Retina (tissue), 1 donor: ENCODE results near the gene GLG1.

Source experiments
- DNase-seq: peaks from one replicate; pipeline ENCODE4 v3.0.0-alpha.2; 2016

GLG1 gene

DNA sequence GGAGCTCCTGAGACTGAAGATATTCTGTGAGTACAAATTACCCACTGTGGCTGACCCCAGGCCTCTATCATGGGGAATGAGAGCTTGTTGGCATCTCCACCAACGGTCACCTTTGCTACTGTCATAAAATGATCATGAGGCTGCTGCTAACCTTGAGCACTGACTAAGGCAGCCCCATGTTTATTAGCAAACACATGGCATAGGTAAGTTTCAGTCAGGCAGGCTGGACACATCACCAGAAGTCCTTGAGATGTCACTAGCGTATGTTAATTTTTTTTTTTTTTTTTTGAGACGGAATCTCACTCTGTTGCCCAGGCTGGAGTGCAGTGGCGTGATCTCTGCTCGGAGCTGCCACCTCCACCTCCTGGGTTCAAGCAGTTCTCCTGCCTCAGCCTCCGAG, 1.5 kb upstream of the GLG1 start:
- no peak for DNase-seq

DNA sequence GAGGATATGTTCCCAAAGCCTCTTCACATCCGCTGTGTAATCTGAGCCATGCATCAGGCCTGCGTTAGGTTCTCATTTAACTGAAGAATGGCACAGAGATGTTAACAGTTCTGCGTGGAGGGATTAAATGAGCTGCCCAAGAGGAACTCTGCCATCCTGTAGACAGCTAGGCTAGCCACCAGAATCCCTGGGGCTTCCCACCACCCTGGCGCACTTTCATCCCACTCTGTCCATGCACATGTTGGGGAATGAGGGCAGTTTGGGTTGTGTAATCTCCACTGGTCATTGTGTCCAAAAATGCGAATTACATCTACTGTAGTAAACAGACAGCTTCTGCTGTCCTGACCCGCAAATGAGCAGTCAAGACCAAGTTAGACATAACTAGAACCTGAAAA, 1.0 kb upstream of the GLG1 start:
- no peak for DNase-seq

DNA sequence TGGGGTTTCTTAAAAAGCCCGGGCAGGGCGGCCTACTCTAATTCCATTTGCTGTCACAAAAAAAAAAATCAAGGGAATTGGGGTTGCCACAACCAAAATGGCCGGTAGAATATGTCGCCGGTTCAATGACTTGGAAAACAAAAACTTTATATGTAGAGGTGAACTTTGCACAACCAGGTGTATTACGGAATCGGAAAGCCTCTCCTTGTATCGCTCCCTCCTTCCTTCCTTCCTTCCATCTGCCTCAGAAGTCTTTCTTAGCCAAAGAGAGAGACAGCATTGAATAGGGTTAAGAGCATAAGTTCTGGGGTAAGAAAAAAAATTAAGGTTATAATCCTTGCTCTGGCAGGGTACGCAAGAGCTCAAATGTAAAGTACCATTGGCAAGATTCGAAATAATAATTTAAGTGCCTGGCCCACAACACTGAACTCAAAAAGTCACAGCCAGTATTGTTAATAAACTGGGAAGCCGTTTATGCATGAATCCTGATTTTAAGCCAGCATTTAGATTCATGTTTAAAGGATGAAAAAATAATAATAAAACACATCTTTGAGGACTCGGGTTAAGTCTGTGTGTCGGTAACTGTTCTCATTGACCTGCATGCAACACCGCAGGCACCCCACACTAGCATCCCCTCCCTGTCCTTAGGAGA, 522 bp upstream of the GLG1 start:
- peak; percentile 12 for DNase-seq

DNA sequence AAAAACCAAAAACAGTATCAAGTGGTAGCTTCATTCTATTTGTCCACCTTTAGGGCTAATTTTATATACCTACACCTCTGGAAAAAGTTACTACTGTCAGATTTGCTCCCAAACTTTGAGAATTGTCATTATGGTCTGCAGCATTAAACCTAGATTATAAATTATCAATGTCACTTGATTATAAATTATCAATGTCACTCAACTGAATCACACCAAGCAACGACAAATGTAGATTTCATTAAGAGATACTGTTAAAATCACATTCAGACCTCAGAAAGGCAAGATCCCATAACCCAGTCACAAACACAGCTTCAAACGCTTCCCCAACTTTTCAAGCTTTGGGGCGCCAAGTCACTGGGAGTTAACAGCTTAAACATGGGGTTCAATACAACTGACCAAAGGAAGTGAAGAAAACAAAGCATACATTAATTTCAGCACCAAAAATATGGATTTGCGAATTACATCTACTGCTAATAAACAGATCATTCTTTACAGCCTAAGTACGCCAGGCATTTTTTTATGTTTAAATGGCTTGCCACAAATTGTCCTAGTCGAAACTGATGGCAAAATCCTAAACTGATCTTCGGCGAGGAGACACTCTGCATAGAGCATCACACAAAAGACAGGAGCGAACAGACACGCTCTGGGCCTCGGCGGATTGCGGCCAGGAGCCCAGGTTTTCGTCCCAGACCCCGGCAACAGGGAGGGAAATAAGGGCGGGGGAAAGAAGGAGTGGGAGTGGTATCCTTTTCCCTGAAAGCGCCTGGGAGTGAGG, 981 bp downstream of the GLG1 start:
- no peak for DNase-seq

- no peak for DNase-seq
Measured at GRCh38 chr16:74605332-74605731, 1.6 kb downstream of the GLG1 start.

- DNase-seq, result no peak
Measured at GRCh38 chr16:74603848-74604247, 3.1 kb downstream of the GLG1 start.

DNA sequence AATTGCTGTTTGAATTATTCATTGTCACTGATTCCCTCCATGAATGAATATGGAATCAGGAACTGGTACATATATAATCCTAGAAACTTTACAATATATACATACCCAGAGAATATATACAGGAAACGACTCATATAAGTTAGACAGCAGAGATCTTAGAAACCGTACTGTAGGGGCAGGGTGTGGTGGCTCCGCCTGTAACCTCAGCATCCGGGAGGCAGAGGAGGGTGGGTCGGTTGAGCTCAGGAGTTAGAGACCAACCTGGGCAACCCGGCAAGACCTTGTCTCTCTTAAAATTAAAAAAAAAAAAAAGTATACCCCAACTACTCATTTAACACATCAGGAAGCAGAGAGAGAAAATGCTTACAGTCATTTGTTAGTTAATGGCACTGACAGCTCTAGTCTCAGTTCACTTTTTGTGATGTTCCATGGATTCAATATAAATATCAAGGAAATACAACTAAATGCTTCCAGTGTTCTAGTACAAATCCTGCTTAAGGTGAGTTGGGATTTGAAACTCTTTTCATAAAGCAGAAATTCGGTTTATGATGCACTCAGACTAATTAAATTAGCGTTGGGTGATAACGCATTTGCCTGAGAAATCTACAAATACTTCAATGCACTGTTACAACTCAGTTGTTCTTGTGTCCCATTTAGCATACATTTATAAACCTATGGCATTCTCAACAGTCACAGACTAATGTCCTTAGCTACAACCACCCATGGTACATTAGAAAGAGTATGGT, 5.6 kb downstream of the GLG1 start:
- DNase-seq, result no peak

GRCh38 chr16:74596586-74596985, 10.3 kb downstream of the GLG1 start:
- no peak for DNase-seq

DNA sequence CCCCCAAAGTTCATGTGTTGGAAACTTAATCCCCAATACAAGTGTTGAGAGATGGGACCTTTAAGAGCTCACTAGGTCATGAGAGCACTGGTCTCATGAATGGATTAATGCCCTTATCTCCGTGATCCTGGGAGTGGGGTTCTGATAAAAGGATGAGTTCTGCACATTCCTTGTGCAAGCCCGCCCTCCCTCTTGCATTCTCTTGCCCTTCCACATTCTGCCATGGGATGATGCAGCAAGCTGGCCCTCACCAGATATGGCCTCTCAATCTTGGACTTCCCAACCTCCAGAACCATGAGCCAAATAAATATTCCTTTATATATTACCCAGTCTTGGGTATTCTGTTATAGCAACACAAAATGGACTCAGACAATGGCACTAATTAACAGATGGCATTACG, 14.1 kb downstream of the GLG1 start:
- DNase-seq, result no peak

GRCh38 chr16:74591876-74592650, 14.9 kb downstream of the GLG1 start:
- no peak for DNase-seq

DNA sequence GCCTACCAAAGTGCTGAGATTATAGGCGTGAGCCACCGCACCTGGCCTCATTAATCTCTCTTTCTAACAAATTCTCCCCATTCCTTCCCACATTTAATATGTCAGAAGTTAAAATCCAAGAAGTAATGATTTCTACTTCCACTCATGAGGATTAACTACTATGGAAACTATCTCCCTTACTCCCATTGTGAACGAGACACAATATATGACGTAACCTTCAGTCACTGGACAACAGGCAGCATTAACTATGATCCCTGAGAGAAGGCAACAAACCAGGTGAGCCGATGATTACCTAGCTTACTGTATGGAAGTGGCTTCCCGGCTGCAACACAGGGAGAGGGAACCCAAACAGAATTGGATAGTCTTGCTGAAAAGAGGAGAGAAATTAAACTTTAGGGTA, 20.0 kb downstream of the GLG1 start:
- no peak for DNase-seq

DNA sequence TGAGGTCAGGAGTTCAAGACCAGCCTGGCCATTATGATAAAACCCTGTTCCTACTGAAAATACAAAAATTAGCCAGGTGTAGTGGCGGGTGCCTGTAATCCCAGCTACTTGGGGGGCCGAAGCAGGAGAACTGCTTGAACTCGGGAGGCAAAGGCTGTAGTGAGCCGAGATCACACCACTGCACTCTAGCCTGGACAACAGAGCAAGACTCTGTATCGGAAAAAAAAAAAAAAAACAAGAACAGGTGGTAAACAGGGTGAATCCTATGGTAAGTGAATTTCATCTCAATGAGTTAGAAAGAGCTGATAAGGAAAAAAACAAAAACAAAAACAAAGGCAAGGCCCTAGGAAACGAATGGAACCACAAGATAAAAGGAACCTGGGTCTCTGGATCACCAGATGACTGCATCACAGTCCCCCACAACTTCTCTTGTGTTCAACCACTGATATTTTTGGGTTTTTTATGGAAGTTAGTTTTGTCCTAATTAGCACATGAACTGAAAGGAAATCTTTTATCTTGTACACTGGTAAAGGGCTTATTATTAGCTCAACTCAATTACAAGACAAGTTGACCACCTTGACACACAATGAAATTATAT, 21.0 kb downstream of the GLG1 start:
- DNase-seq, result no peak

- DNase-seq, result no peak
Measured at GRCh38 chr16:74583926-74584666, 22.8 kb downstream of the GLG1 start.

DNA sequence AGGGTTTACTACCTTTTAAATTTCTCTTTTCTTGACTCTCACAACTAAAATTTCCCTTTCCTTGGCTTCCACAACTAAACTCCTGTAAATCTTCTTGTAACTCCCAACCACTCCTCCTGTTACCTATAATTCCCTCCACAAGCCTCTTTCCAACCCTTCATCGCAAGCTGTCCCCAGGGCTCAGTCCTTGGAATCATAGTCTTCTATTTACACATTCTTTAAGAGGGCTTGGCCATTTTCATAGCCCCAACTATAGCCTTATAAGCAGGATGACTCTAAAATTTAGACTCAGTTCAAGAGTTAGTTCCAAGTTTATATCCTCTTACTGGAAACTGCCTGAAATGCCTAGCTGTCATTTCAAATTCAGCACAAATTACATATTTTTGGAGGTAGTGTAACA, 23.9 kb downstream of the GLG1 start:
- no peak for DNase-seq

GRCh38 chr16:74580833-74581232, 26.1 kb downstream of the GLG1 start:
- DNase-seq, result no peak

GRCh38 chr16:74578838-74579237, 28.1 kb downstream of the GLG1 start:
- no peak for DNase-seq

- no peak for DNase-seq
Measured at GRCh38 chr16:74578433-74578832, 28.5 kb downstream of the GLG1 start.

- no peak for DNase-seq
Measured at GRCh38 chr16:74577882-74578366, 29.0 kb downstream of the GLG1 start.

DNA sequence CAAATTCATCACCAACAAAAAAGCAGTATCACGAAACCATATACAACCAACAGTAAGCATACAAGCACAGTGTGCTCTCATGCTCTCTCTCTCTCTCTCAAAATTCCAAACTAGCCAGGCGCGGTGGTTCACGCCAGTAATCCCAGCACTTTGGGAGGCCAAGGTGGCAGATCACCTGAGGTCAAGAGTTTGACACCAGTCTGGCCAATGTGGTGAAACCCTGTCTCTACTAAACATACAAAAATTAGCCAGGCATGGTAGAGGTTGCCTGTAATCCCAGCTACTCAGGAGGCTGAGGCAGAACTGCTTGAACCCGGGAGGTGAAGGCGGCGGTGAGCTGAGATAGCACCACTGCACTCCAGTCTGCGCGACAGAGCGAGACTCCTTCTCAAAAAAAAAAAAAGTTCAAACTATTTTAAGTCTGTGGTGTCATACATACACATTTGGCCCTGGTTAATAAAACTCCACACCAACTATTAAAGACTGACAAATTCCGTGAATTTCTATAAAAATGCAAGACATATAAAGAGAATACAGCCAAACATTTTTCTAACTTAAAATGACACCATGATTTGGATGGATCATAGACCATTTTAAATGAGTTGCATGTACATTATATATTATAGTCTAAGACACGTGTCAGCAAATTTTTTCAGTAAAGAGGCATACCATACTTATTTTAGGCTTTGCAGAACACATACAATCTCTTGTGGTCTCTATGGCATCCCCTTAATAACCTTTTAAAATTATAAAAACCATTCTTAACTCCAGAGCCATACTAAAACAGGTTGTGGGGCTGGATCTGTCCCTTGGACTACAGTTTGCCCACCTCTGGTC, 30.9 kb downstream of the GLG1 start:
- no peak for DNase-seq

DNA sequence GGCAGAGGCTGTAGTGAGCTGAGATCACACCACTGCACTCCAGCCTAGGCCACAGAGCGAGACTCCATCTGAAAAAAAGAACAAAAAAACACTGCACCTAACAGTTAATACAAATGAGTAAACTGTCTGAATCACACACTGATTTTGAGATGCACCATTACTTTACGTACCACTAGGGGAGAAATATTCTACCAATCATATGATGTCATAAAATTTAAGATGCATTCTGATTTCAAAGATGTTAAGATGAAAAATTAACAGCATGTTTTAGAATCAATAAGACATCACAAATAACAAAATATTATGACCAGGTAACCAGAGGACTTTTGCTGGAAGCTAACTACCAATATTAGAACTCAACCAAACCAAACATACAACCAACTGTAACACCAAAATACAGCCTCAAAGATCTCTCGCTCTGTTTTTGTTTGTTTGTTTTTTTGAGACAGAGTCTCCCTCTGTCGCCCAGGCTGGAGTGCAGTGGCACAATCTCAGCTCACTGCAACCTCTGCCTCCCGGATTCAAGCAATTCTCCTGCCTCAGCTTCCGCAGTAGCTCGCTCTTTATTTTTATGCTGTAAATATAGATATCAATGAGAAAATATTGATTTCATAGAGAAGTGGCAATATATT, 31.6 kb downstream of the GLG1 start:
- no peak for DNase-seq
